Islet precursor cell (in vitro differentiated cells): ENCODE measurements around the gene APOL1.
"Not testable (repeated sequence)": the region's sequence is repeated elsewhere in the genome, so short reads cannot be mapped to it uniquely, and the experiment has no call there.

Experiments
- DNase-seq: peaks from one replicate; pipeline ENCODE4 v3.0.0-alpha.2; 2018

Gene APOL1

DNA sequence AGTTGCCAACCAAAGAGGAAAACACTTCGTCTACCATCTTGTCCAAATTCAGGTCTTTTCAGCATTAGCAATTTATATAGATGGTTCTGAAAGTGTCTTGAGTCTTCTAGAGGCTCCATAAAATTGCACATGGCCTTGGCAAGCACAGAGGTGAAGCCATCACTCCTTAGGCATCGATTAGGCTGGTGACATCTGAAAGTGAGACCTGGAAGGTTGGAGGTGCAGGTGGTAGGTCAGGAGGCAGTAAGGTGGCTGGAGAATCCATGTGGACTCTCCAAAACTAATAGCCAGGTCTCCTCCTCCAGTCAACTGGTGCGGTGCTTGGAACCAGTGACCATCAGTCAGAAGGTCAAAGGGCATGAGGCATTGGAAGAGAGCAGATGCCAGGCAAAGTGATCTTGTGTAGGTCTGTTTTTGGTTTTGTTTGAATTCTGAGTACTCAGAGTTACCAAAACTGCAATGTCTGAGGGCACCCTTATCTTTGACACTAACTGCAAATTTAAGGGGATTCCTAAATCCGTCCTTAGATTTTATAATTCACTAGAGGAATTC is 7.1 kb upstream of the APOL1 start:
- peak; percentile 24 for DNase-seq

DNA sequence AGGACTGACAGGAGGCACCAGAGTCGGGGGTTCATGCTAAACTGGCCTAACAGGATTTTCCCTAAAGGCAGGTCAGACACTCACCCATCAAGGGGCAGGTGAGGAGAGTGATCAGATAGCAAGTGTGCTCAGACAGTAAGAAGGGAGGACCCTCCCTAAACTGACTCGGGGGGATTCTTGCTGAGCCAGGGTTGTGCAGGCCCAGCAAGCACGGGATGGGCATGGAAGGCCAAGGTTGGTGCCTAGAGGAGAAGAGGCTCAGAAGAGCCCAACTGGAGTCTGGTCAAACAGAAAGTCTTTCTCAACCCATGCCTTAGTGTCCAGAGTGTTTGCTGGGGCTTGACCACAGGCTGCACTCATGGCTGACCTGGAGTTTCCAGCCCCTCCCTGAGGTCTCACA is 6.2 kb upstream of the APOL1 start:
- peak; percentile 41 for DNase-seq

DNA sequence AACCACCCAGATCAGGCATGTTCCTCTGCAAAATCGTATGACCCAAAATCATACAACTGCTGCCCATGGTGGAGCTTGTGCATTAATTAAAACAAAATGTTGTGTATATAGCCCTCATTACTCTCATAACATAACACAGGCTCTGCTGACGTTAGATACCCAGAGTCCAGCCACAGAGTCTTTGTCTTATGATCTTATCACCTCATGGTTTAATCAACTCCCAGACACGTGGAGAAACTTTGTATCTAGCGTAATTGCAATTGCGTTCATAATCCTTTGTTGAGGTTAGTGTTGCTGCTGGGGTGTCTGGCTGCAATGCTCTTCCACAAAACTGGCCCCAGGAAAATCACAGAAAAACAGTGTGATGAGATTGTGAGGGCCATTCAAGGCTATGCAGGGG is 5.0 kb upstream of the APOL1 start:
- no peak for DNase-seq

DNA sequence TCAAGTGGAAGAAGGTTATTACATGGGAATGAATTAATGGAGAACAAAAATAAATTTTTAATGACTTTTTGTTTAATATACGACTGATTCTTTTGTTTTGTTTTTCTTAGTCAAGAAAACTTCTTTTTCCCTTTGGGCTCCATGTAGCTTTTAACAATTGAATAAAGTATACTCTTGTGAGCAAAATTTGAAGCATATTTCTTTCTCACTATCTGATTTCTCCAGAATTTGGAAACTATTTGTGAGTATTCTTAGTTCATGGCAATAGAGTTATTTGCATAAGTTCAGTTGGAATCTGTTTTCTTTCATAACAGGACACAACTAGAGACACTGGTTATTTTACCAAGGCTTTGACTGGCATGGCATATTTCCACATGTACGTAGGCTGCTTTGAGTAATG is 3.8 kb upstream of the APOL1 start:
- no peak for DNase-seq

DNA sequence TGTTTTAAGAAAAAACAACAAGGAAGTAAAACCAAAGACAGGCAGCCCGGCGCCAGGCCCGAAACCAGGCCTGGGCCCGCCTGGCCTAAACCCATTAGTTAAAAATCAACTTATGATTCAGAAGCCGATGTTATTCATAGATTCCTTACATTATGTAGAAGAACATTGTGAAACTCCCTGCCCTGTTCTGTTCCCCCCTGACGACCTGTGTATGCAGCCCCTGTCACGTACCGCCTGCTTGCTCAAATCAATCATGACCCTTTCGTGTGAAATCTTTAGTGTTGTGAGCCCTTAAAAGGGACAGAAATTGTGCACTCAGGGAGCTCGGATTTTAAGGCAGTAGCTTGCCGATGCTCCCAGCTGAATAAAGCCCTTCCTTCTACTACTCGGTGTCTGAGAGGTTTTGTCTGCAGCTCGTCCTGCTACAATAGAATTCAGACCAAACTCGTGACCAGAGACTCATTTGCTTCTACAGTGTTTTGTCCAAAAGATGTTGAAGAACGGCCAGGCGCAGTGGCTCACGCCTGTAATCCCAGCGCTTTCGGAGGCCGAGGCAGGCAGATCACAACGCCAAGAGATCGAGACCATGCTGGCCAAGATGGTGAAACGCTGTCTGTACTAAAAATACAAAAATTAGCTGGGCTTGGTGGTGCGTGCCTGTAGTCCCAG is 2.5 kb upstream of the APOL1 start:
- DNase-seq = peak; percentile 18

DNA sequence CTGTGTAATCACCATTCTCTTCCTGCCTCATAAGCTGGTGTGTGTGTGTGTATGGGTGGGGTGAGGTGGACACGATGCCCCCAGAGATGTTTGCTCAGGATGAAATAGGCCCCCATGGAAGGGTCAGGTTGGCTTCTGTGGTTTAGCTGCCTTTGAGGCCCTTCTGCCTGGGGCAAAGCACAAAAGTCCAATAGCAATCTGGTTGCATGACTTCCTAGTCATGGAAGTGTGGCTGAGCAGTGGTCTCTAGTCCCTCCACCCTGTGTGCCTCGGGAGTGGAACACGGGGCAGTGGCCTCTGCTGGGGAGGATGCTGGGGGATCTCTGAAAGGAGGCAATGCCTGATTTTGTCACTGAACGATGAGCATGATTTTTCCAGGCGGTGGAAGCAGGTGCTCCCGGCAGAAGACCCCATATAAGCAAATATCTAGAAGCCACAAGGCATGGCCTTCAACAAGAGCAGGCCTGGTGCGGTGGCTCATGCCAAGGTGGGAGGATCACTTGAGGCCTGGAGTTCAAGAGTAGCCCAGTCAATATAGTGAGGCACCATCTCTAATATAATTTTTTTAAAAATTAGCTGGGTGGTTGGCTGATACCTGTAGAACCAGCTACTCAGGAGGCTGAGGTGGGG is 839 bp upstream of the APOL1 start:
- DNase-seq = peak; percentile 38

DNA sequence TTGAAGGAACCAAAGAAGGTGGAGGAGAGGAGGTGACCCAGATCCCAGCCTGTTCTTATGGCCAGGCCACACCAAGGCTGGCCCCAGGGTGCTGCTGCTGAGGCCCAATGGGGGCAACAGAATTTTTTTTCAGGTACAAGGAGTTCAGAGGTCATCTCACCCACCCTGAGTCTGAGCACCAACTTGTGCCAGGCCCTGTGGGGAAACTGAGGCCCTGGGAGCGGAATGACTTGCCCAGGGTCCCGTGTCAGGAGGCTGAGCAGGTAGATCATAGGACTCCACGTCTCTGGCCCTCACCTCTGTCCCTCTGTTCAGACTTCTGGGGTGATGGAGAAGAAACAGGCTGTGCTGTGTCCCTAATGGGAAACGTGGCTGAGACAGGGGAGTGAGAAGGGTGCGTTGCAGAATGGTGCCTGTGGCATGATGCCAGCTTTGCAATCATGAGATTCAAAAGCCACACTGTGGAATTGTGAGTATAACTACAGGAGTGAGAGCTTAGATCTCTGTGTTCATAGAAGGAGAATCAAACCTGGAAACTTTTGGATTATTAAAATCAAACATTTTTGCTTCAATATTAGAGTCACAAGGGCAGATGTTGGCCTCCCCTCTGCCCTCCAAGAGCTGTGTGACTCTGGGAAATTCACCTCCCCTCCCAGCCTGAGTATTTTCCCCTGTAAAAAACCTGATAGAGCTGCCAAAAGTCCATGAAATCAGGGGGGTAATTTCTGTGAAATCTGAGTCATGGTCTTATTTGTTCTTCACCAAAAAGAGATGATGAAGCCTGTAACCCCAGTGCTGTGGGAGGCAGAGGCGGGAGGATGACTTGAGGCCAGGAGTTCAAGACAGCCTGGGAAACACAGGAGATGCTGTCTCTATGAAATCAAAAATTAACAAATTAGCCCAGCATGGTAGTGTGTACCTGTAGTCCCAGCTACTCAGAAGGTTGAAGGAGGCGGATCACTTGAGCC is 874 bp downstream of the APOL1 start:
- peak; percentile 37 for DNase-seq

DNA sequence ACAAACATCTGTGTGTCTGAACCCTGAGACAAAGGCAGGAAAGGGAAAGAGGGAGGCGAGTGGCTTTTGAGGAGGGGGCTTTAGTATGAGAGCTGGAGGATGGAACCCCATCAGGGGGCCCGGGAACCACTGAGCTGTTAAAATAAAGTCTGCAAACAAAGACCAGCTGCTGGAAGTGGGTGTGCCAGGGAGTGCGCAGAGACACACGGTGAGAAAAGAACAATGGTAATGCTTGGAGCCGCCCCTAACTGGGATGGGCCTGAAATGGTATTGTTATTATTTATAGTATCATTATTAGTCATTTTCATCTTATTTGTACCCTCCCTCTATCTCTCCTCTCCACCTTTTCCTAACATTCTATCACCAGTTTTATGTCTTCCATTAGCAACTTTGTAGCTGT is 2.6 kb downstream of the APOL1 start:
- DNase-seq = not testable (repeated sequence)

DNA sequence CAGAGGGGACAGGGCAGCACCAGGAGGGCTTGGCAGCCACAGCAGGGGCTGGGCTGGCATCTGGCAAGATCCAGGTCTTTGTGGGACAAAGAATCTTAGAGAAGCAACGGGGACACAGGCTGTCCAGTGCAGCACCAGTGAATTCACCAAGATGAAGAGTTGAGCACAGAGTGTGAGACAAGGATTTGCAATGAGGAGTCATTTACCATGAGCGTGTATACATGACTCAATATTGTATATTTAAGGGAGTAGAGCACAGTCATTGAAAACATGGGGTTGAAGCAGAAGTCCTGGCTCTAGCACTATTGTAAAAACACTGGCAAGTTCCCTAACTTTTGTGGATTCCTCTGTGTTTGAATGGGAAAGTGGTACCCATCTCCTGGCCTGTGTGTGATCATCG is 3.5 kb downstream of the APOL1 start:
- DNase-seq = peak; percentile 34

DNA sequence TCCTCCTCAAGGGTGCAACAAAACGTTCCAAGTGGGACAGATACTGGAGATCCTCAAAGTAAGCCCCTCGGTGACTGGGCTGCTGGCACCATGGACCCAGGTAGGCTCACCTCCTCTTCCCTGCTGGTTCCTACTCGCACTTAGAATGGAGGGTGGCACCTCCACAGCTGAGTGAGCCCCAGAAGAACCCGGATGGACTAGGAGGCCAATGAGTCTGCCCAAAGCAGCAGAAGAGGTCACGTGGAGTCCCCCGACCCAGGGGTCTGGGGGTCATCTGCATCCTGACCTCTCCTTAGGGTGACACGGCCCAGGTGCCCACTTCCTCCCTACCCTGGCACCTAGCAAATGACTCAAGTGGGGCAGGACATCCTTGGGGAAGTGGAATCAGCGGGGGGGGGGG is 4.4 kb downstream of the APOL1 start:
- DNase-seq = peak; percentile 13

DNA sequence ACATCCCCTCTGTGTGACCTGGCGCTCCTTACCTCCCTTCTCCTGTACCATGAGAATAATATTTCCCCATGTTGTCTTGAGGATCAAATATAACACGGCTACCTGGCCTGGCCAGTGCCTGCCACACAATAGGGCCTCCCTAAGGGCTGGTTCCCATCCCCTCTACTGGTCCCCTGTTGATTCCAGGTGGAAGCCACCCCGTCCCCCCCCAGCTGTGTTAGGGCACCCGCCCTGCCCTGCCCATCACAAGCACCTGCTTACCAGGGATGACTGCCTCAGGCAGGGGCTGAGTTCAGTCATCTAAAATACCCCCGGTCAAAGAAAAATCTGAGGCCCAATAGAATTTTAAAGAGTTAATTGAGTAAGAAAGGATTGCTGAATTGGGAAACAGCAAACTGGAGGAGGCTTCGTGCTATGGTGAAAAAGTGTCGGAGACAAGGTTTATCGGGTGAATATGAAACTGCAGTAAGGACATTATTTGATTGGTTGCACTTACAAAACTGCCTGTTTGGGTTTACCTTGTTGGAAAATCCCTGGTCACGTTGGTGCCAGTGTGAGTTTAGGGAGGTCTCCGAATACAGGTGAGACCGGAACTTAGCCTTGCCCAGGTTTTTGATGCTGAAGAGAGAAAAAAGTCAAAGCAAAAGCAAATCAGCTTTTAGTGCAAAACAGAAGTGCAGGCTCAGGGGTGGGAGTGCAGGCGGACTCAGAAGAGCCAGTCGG is 5.2 kb downstream of the APOL1 start:
- DNase-seq = peak; percentile 13

DNA sequence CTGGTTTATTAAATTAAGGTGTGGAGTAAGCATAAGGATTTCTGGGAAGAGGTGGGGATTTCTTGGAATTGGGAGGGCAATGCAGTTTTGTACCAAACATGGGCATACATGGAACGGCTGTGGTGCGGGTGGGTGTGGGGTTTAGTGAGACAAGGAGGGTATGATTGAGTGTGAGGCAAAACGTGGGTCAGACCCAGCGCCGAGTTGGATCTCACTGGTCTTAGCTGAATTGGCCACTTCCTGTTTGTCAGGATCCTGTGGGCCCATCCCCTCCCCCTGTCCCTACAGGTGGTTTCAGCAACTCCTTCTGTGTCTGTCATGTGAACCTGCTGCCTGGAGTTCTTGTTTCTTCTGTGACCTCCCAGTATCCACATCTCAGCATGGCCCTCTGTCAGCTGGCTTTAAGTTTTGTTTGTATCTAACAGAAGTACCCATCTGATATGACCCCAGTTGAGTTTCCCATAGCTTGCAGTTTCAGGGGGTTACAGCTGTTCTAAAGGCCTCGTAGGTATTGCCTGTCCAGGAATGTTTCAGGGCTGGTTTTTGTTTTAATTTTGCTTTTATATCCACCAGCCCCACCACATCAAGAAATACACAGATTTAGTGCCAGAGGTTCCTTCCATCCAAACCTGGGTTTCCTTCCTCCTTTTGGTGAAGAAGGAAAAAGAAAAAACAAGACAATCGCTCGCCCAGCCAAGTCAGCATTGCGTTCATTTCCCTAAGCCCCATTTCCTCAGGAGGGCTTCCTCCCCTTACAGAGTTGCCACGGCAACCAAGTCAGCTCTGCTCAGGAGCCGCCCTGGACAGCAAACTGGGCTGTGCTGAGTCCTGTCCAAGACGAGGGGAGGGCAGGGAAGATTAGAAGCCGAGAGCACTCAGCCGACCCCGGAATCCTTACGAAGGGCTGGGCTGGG is 6.0 kb downstream of the APOL1 start:
- peak; percentile 78 for DNase-seq

DNA sequence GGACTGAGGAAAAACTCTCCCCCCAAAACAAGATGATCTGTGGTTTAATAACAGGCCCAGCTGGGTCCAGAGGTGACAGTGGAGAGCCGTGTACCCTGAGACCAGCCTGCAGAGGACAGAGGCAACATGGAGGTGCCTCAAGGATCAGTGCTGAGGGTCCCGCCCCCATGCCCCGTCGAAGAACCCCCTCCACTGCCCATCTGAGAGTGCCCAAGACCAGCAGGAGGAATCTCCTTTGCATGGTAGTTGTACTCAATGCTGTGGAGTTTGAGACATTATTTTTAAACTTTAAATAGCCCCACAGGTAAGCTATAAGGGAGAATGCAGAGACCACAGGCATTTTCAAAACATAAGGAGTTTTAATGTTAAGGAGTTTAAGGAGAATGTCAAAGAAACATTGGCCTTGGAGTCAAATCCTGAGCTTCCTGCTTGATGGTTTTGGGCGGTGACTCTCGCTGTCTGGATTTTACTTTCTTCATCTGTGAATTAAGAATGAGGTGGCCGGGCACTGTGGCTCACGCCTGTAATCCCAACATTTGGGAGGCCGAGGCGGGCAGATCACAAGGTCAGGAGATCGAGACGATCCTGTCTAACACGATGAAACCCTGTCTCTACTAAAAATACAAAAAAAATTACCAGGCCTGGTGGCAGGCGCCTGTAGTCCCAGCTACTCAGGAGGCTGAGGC is 6.8 kb downstream of the APOL1 start:
- DNase-seq = peak; percentile 41

DNA sequence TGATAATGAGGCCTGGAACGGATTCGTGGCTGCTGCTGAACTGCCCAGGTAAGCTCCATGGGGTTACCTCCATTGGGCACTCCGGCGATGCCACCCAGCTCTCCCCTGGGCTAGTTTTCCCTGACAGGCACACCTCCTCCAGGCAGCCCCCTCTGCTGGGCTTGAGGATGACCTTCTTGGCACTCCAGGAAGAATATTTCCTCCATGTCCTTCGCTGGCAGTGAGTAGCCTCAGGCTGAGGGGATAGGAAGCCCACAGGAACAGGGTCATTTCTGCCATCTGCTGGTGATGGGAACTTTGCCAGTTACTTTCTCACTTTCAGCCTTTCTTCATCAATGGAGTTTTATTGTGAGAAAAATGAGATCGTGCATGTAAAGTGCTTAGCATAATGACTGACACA is 8.7 kb downstream of the APOL1 start:
- DNase-seq = peak; percentile 59

DNA sequence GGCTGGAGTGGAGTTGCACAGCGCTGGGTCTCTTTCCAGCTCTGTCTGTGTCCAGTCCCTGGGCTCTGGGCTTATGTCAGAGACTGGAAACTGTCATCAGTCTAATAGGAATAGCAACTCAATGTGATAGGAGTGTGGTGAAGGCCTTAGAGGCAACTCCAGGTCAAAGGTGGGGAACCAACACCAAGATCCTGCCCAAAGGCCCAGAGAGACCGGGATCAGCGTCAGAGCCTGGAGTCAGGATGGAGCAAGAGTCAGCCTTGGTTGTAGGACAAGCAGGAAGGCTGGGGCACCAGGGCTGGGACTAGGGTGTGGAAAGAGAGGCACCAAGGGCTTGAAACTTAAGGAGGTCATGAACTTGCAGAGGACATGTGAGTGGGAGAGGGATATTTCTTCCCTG is 9.4 kb downstream of the APOL1 start:
- not testable (repeated sequence) for DNase-seq

DNA sequence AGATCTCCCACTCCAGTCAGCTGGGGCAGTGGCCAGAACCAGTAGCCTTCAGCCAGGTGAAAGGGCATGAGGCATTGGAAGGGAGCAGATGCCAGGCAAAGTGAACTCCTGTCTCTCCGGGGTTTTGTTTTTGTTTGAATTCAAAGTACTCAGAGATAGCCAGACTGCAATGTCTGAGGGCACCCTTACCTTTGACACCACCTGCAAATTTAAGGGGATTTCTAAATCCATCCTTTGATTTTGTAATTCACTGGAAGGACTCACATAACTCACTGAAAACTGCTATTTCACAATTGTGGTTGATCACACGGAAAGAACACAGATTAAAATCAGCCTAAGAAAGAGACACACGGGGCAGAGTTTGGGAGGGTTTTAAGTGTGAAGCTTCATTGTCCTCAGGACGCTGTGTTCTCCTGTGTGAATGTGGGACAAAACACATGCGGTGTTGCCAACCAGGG is 10.3 kb downstream of the APOL1 start:
- DNase-seq = not testable (repeated sequence)

DNA sequence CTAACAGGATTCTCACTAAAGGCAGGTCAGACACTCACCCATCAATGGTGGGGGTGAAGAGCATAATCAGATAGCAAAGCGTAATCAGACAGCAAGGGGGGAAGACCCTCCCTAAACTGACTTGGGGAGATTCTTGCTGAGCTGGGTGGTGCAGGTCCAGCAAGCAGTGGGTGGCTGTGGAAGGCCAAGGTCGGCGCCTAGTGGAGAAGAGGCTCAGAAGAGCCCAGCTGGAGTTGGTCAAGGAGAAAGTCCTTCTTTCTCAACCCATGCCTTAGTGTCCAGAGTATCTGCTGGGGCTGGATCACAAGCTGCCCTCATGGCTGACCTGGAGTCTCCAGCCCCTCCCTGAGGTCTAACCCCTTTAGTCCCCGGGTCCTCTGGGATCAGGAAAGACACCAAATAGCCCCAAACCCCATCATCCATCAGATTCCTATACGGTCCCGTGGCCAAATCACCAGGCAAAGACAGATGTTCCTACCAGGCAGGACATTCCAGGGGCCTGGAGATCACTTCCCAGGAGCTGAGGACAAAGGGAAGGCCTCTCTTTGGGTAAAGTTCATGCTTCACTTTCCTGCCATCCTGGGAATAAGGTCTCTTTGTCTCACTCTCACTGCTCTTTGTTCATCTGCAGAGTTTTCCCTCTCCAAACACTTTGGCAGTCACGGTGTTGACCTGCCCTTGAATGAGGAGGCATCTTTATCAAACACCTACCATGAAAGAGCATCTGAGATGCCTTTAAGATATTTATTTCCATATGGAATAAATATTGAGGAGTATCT is 11.1 kb downstream of the APOL1 start:
- DNase-seq = peak; percentile 34

DNA sequence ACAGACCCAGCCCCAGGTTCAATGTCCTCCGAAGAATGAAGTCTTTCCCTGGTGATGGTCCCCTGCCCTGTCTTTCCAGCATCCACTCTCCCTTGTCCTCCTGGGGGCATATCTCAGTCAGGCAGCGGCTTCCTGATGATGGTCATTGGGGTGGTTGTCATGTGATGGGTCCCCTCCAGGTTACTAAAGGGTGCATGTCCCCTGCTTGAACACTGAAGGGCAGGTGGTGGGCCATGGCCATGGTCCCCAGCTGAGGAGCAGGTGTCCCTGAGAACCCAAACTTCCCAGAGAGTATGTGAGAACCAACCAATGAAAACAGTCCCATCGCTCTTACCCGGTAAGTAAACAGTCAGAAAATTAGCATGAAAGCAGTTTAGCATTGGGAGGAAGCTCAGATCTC is 14.1 kb downstream of the APOL1 start:
- DNase-seq = peak; percentile 43

DNA sequence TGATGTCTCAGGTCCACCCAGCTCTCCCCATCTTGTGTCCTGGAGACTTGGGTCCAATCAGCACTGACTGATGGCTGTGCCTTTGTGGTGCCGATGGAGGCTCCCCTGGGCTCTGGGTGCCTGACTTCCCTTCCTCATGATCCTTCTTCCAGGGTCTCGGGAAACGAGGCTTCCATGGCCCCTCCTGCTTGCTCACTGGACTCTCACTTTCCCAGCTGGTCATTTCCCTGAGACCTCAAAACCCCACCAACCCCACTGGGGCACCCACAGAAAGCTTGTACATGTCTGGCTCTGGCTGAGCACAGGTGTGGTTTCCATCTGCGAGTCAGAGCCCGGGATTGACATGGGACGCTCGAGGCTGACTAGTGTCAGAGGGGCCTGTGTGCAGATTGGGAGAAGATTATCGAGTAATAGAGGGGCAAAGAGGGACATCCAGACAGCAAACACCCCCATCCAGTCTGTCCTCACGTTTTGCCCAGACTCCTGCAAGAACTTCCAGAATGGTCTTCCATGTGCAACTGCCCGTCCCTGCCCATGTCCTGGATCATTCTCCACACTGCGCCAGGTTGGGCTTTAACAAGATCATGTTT is 15.1 kb downstream of the APOL1 start:
- DNase-seq = no peak

DNA sequence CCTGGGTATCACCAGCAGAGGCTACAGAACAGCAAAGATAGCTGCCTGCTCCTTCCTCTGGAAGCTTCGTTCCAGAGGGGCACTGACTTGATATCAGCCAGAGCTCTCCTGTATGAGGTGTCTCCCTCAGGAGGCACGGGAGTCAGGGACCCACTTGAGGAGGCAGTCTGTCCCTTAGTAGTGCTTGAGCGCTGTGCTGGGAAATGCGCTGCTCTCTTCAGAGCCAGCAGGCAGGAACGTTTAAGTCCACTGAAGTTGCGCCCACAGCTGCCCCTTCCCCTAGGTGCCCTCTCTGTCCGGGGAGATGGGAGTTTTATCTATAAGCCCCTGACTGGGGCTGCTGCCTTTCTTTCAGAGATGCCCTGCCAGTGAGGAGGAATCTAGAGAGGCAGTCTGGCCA is 18.3 kb downstream of the APOL1 start:
- not testable (repeated sequence) for DNase-seq
